HL-60 (cell line): ENCODE data around the gene STAC2.

Experiments
- POLR2AphosphoS5 ChIP-seq: IDR thresholded peaks from 2 replicates; pipeline ENCODE4 v1.6.1; 2012; ENCODE audit warnings: low read depth
- SPI1 ChIP-seq: IDR thresholded peaks from 2 replicates; pipeline ENCODE4 v1.6.1; 2012; ENCODE audit warnings: low read depth, mild to moderate bottlenecking, borderline replicate concordance
- TF ChIP-seq, protein P1 (sequence below): IDR thresholded peaks from one replicate; pipeline ENCODE4 v1.5.1; 2011; ENCODE audit warnings: low read length, control low read depth, inconsistent platforms; ENCODE audit not compliant: insufficient read depth
- TF ChIP-seq, protein P2 (sequence below): IDR thresholded peaks from 2 replicates; pipeline ENCODE4 v1.6.1; 2012; ENCODE audit warnings: low read depth; ENCODE audit not compliant: insufficient replicate concordance

DNA sequence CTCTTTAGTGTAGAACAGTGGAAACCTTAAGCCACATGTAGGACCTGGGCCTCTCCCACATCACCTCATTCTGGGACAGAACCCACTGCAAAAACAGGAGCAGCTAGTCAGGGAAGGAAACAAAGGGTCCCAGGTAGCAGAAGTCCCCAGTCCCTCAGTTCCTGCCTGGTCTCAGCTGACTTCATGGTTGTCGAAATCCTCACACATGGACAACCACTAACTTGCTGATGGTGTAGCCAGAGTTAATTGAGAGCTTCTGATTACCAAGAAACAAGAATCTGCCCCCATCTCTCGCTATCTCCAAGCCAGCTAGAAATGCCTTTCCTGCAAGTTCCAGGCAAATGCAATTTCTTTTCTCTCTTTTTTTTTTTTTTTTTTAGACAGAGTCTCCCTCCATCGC is 56.2 kb downstream of the STAC2 start:
- TF ChIP-seq, protein P1, sequence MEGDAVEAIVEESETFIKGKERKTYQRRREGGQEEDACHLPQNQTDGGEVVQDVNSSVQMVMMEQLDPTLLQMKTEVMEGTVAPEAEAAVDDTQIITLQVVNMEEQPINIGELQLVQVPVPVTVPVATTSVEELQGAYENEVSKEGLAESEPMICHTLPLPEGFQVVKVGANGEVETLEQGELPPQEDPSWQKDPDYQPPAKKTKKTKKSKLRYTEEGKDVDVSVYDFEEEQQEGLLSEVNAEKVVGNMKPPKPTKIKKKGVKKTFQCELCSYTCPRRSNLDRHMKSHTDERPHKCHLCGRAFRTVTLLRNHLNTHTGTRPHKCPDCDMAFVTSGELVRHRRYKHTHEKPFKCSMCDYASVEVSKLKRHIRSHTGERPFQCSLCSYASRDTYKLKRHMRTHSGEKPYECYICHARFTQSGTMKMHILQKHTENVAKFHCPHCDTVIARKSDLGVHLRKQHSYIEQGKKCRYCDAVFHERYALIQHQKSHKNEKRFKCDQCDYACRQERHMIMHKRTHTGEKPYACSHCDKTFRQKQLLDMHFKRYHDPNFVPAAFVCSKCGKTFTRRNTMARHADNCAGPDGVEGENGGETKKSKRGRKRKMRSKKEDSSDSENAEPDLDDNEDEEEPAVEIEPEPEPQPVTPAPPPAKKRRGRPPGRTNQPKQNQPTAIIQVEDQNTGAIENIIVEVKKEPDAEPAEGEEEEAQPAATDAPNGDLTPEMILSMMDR, result no peak
- TF ChIP-seq, protein P2, sequence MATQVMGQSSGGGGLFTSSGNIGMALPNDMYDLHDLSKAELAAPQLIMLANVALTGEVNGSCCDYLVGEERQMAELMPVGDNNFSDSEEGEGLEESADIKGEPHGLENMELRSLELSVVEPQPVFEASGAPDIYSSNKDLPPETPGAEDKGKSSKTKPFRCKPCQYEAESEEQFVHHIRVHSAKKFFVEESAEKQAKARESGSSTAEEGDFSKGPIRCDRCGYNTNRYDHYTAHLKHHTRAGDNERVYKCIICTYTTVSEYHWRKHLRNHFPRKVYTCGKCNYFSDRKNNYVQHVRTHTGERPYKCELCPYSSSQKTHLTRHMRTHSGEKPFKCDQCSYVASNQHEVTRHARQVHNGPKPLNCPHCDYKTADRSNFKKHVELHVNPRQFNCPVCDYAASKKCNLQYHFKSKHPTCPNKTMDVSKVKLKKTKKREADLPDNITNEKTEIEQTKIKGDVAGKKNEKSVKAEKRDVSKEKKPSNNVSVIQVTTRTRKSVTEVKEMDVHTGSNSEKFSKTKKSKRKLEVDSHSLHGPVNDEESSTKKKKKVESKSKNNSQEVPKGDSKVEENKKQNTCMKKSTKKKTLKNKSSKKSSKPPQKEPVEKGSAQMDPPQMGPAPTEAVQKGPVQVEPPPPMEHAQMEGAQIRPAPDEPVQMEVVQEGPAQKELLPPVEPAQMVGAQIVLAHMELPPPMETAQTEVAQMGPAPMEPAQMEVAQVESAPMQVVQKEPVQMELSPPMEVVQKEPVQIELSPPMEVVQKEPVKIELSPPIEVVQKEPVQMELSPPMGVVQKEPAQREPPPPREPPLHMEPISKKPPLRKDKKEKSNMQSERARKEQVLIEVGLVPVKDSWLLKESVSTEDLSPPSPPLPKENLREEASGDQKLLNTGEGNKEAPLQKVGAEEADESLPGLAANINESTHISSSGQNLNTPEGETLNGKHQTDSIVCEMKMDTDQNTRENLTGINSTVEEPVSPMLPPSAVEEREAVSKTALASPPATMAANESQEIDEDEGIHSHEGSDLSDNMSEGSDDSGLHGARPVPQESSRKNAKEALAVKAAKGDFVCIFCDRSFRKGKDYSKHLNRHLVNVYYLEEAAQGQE, result no peak
- no peak for TF ChIP-seq POLR2AphosphoS5
- no peak for TF ChIP-seq SPI1
